ENCODE results near the gene NACC2. TPM values are rescaled to one million over a fixed set of nuclear protein-coding genes. Genes with fewer than 3 reads are reported as not detected.

Gene NACC2
- total RNA-seq, 4 donors from 2014 or later, result 22.2 to 64.3 (median 26.5) TPM

DNA sequence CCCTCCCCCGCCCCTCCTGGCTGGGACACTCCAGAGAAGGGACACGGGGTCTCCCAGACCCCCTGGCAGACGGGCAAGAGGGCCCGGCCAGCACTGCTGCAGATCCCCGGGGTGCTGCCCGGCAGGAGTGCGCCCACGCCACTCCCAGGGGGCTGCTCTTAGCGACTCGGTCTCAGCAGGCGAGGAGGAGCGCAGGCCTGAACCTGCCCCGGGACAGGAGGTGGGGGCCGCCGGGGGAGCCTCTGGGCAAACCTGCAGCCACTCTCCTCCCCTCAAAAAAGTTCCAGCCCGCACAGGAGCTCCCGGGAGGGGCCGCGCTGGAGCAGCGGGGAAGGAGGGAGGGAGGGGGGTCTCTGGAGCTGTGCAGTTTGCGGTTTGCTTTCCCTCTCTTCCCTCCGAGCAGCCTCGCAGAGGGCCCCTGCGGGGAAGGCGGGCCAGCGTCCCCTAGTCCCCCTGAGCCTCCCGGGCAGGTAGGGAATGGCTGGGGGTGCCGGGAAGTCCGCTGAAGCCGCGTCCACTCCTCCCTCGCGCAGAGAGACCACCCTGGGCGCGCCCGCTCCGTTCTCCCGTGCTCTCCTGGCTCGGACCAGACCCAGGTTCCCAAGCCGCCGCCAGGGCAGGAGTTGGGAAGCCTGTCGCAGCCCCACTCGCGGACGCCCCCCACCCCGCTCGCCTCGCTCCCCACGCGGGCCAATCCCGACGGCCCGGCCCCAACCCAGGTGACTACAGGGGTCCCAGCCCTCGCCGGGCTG lies 44.2 kb downstream of the NACC2 start:
- peak overlapping the region; percentile 58 to 88 (median 84) for H3K27ac ChIP-seq

DNA sequence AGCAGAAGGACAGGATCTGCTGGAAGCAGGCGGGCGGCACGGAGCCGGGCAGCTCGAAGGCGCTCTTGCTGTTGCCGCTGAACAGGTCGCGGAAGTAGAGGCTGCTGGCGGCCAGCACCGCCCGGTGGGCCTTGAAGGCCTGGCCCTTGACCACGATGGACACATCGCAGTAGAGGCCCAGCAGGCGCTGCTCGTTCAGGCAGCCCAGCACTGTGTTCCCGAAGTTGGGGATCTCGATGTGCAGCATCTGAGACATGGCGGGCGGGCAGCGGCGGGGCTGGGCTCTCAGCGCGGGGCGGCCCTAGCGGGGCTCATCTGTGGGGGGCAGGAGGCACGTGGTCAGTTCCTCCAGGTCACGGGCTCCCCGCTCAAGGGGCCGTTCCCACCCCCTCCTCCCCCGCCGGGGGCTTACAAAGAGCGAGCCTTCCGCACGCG lies 44.8 kb downstream of the NACC2 start:
- in situ Hi-C loops (cut with MboI; ENCODE audit: low pct_ligation_motif_present in 1 of 4, low pct_unique_long_range_greater_than_20kb in 1 of 4, low sequenced_read_pairs in 3 of 4) (no loop called here), intact Hi-C loops (cut with DNase I; ENCODE audit: low total_unique reads) (no loop called here)
- 89 to 98% methylated on average over 10 to 30 of the region's 36 CpGs for WGBS, 2 donors (ENCODE audit: low coverage in 1 of 2)
- Histone ChIP-seq H3K4me3 (peak overlapping the region in 1 of 4 donors; percentile 54), H3K27ac (no peak overlapping the region), H3K27me3 (no peaks in the 10 kb centered on the region), H3K9me3 (no peaks in the 10 kb centered on the region), H3K4me1 (peaks cover 31 to 50% (median 38%) of the 10 kb centered on the region in 4 donors), H3K36me3 (peaks cover 0 to 8% (median 0%) of the 10 kb centered on the region in 4 donors)
- no peak for DNase-seq
- no peak for TF ChIP-seq POLR2A (IDR thresholded peaks at IDR 0.05)
- no peak for TF ChIP-seq POLR2AphosphoS5 (IDR thresholded peaks at IDR 0.05)
- no peak for TF ChIP-seq EP300 (IDR thresholded peaks at IDR 0.05; ENCODE audit: low read depth)
- TF ChIP-seq, protein P1, sequence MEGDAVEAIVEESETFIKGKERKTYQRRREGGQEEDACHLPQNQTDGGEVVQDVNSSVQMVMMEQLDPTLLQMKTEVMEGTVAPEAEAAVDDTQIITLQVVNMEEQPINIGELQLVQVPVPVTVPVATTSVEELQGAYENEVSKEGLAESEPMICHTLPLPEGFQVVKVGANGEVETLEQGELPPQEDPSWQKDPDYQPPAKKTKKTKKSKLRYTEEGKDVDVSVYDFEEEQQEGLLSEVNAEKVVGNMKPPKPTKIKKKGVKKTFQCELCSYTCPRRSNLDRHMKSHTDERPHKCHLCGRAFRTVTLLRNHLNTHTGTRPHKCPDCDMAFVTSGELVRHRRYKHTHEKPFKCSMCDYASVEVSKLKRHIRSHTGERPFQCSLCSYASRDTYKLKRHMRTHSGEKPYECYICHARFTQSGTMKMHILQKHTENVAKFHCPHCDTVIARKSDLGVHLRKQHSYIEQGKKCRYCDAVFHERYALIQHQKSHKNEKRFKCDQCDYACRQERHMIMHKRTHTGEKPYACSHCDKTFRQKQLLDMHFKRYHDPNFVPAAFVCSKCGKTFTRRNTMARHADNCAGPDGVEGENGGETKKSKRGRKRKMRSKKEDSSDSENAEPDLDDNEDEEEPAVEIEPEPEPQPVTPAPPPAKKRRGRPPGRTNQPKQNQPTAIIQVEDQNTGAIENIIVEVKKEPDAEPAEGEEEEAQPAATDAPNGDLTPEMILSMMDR (IDR thresholded peaks at IDR 0.05), result no peak

More for the DNA sequence above, 44.2 kb downstream of the NACC2 start:
- Histone ChIP-seq H3K9me3 (no peaks in the 10 kb centered on the region), H3K4me1 (peaks cover 31 to 56% (median 41%) of the 10 kb centered on the region in 4 donors), H3K36me3 (peaks cover 0 to 8% (median 0%) of the 10 kb centered on the region in 4 donors), H3K27me3 (no peaks in the 10 kb centered on the region), H3K4me3 (peak overlapping the region; percentile 35 to 54 (median 42))
- TF ChIP-seq EP300 (IDR thresholded peaks at IDR 0.05; ENCODE audit: low read depth), result no peak
- no peak for DNase-seq
- 15% methylated on average over 42 of the region's 55 CpGs; no CpG with 5 or more reads in 1 of the 2 donors for WGBS, 2 donors (ENCODE audit: low coverage in 1 of 2)
- in situ Hi-C loops (cut with MboI; ENCODE audit: low pct_ligation_motif_present in 1 of 4, low pct_unique_long_range_greater_than_20kb in 1 of 4, low sequenced_read_pairs in 3 of 4) (no loop called here), intact Hi-C loops (cut with DNase I; ENCODE audit: low total_unique reads) (no loop called here)

DNA sequence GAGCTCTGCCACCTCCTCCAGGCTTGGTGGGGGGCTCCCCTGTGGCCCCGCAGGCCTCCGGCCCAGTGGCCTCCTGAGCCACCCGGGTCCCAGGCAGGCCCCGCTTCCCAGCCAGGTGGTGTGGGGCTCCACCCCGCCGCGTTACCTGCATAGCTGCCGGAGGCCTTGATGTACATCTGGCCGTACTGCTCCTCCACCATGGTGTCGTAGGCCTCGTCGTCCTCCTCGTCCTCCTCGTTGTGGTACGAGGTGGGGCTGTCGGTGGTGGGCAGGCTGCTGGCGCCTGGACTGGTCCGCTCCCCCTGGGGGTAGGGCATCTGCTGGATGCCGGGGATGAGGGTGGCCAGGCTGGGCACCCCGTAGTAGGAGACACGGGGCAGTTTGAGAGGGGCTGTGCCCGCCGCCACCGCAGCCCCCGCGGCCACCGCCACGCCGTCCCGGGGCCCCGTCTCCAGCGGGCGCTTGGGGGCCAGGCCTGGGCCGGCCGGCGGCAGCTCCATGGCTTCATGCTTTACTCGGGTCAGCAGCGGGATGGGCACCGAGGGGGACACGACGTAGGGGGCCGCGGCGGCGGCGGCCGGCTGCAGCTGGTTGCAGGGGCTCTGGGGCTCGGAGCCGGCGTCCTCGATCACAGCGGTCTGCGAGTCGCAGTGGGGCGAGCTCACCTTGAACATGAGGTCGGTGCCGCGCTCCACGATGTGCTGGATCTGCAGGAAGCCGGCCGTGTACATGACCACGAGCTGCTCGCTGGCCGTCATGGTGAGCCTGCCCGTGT lies 45.4 kb downstream of the NACC2 start:
- H3K27me3 ChIP-seq, result no peaks in the 10 kb centered on the region
- no peaks in the 10 kb centered on the region for H3K9me3 ChIP-seq
- H3K27ac ChIP-seq, result no peak overlapping the region
- DNase-seq, result no peak
- intact Hi-C loops (cut with DNase I; ENCODE audit: low total_unique reads) (no loop called here), in situ Hi-C loops (cut with MboI; ENCODE audit: low pct_ligation_motif_present in 1 of 4, low pct_unique_long_range_greater_than_20kb in 1 of 4, low sequenced_read_pairs in 3 of 4) (no loop called here)
- H3K36me3 ChIP-seq, result peaks cover 0 to 8% (median 0%) of the 10 kb centered on the region in 4 donors
- H3K4me1 ChIP-seq, result peaks cover 31 to 45% (median 37%) of the 10 kb centered on the region in 4 donors
- no peak overlapping the region for H3K4me3 ChIP-seq
- WGBS, 2 donors (ENCODE audit: low coverage in 1 of 2), result 96% methylated on average over 65 of the region's 65 CpGs; no CpG with 5 or more reads in 1 of the 2 donors
- TF ChIP-seq, protein P1 (IDR thresholded peaks at IDR 0.05), result no peak
- TF ChIP-seq EP300 (IDR thresholded peaks at IDR 0.05; ENCODE audit: low read depth), result no peak
- no peak for TF ChIP-seq POLR2AphosphoS5 (IDR thresholded peaks at IDR 0.05)
- TF ChIP-seq POLR2A (IDR thresholded peaks at IDR 0.05), result no peak

DNA sequence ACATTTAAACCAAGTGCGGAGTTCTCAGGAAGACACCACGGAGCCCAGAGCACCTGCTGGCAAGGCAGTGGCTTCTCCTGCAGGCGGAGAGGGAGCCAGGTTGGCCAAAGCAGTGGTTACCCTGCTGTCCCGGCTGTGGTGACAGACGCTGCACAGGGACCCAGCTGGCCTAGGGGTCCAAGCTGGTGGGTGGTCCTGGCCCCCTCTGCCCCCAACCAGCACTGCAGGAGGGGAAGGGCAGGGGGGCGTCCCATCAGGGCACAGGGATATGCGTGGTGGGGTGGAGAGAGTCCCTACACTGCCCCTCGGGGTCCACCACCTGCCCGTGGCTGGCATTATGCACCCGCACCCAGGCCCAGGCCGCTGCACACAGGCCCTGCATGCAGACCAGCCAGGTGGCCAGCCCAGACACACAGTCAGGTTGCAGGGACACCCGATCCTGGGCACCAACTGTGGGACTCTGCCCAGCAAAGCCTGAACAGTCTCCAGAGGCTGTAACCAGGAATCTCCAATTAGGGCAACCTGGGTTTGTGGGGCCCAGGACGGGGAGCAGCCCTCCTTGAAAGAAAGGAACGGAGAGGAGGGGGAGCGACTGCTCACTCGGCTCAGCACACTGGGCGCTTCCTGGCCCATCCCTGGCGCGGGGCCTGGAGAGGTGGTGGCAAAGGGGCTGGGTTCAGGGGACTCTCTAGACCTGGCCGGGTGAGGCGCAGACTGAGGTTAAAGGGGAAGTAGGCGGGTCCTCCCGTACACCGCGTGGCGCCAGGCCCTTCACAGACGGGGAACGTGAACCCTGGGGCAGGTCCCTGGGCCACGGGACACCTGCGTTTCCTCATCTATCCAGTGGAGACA lies 46.3 kb downstream of the NACC2 start:
- peaks cover 28 to 38% (median 32%) of the 10 kb centered on the region in 4 donors for H3K4me1 ChIP-seq
- in situ Hi-C loops (cut with MboI; ENCODE audit: low pct_ligation_motif_present in 1 of 4, low pct_unique_long_range_greater_than_20kb in 1 of 4, low sequenced_read_pairs in 3 of 4), result no loop called here
- WGBS, 2 donors (ENCODE audit: low coverage in 1 of 2), result 81 to 100% methylated on average over 2 to 24 of the region's 30 CpGs
- peaks cover 0 to 8% (median 0%) of the 10 kb centered on the region in 4 donors for H3K36me3 ChIP-seq
- intact Hi-C loops (cut with DNase I; ENCODE audit: low total_unique reads), result no loop called here
- no peaks in the 10 kb centered on the region for H3K9me3 ChIP-seq
- no peaks in the 10 kb centered on the region for H3K27me3 ChIP-seq
- H3K27ac ChIP-seq, result no peak overlapping the region
- no peak for TF ChIP-seq EP300 (IDR thresholded peaks at IDR 0.05; ENCODE audit: low read depth)
- no peak for TF ChIP-seq POLR2AphosphoS5 (IDR thresholded peaks at IDR 0.05)
- TF ChIP-seq, protein P1 (IDR thresholded peaks at IDR 0.05), result no peak
- no peak for TF ChIP-seq POLR2A (IDR thresholded peaks at IDR 0.05)
- H3K4me3 ChIP-seq, result no peak overlapping the region
- no peak for DNase-seq
